ENCODE data around the gene CNTNAP3B.
"Not testable (repeated sequence)": the region's sequence is repeated elsewhere in the genome, so short reads cannot be mapped to it uniquely, and the experiment has no call there.

CNTNAP3B gene

DNA sequence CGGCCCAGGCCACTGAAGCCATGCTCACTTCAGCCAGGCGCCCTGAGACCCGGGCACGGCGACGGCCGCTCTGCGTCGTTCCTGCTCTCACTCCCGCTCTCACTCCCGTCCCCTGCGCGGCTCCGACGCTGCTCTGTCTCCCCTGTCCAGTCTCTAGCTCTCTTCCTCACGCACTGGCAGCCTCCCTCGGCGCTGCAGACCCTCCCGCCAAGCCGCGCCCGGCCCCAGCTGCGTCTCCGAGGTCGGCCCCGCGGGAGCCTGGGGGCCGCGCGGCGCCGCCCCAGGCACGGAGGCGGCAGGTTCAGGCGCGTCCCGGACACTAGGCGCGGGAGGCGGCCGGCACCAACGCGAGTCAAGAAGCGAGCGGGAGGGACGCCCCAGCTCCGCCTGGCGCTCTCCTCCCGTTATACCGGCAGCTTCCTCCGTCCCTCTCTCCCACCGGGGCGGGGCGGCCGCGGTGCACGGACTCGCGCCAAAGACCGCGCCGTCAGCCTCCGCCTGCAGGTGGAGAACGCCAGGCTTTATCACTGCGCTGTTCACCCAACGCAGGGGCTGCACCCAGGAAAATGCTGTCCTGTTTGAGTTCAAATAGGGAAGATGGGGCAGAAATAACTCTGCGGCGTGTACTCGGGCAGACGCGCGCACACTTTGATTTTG, at the start of gene CNTNAP3B:
CNTNAP3B (minus strand) TSS at position 354 of the 657 bp plus-strand sequence; CDS start at position 22, 332 bp downstream.
- DNase-seq (ENCODE audit: low spot score) = not testable (repeated sequence)

- DNase-seq (ENCODE audit: low spot score) = peak; percentile 8
These were observed 31.1 kb upstream of the CNTNAP3B start for GRCh38 chr9:42160299-42160698.

GRCh38 chr9:42127056-42127841, 2.0 kb downstream of the CNTNAP3B start:
- not testable (repeated sequence) for DNase-seq (ENCODE audit: low spot score)

DNA sequence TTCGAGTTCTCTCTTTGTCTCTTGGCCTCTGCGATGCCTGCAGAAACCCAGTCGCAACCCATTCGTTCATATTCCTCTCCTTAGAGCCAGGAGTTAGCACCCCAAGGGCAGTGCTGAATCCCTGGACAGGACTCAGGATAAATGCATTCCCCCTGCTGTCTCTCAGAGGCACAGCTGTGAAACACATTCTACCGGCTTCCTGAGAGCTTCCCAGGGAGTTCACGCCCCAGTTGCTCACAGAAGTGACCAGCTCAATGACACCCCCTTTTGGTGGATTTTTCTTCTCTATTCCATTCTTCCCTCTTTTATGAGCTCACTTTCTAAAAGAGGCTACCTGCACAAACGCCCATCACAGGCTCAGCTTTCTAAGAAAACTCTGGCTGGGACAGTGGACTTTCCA, 8.2 kb downstream of the CNTNAP3B start:
- not testable (repeated sequence) for DNase-seq (ENCODE audit: low spot score)

DNA sequence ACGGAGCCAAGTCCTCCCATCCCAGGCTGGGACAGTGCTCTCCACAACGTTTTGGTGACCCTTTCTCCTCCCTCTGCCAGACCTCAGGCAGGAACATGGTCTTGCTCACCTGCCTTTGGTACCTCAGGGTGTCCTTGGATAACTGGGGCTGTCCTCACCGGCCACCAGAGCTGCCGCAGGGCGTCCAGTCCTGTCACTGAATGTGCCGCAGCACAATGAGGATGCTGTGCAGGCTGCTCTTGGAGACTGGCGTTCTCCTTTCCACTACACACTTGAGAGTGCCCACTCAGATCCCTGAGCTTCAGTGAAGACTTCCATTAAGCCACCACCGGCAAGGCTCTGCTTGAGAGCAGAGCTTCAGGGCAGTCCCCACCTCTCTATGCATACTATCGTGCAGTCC, 33.3 kb downstream of the CNTNAP3B start:
- DNase-seq (ENCODE audit: low spot score) = not testable (repeated sequence)

- not testable (repeated sequence) for DNase-seq (ENCODE audit: low spot score)
These were observed 44.7 kb downstream of the CNTNAP3B start for GRCh38 chr9:42084559-42084952.

- DNase-seq (ENCODE audit: low spot score) = not testable (repeated sequence)
These were observed 45.2 kb downstream of the CNTNAP3B start for GRCh38 chr9:42083877-42084558.

DNA sequence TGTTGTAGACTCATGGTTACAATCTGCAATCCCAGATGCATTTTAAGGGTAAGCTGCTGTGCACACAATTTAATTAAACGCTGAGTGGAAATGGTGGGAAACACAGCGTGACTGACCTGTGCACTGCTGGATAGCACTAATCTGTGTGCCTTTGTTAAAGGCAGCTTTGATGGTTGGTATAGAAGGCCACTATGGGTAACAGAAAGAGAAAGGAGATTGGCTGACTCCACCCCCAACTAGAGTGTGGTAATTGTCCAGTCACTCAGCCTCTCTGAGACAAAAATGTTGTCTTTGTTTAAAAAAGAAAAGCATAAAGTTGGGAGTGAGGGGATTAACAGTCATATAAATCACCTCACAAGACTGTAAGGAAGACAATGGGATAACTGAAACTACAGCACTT, 48.9 kb downstream of the CNTNAP3B start:
- not testable (repeated sequence) for DNase-seq (ENCODE audit: low spot score)

DNA sequence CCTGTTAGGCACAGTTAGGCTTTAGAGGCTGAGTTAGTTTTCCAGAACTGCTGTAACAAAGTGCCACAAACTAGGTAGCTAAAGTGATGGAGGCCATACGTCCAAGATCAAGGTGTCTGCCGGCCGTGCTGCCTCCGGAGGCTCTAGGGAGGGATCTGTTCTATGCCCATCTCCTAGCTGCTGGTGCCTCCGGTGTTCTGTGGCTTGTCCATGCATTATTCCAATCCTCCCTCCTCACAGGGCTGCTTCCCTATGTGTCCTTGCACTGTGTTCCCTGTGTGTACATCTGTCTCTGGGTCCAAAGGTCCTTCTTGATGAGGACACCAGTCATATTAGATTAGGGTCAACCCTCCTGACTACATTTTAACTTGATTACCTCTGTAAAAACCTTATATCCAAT, 54.4 kb downstream of the CNTNAP3B start:
- not testable (repeated sequence) for DNase-seq (ENCODE audit: low spot score)

- not testable (repeated sequence) for DNase-seq (ENCODE audit: low spot score)
These were observed 58.2 kb downstream of the CNTNAP3B start for GRCh38 chr9:42071026-42071425.

DNA sequence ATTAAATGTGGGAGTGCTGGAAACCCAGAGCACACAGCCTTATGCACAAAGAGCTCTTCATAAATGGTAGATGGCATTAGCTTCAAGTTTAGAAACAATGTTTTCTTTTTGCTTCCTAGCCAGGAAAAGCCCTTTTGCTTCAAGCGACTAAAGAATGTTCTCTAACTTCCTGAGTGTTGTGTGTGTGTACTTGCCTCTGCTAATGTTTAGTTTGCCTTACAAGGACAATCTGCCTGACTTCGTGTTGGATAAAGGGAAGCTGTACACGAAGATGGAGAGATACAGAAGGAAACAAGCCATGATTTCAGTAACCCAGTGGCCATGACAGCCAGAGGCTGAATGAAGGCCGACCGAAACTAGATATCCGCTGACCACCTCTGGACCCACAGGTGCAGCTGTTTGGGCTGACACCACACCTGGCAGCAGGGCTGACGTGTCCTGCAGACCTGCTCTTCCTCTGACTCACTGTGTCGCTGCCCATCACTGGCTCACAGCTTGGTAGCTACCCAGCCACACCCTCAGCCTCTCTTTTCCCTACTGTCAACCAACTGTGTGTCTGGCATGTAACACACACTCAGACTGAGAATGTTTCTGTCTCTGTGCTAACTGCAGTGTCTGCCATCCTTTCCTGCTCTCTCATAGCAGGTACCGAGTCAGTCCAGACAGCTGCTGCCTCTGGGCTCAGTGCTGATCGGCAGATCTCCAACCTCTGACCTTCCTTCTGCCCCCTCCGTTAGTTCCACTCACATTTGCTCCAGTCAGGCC, 59.0 kb downstream of the CNTNAP3B start:
- not testable (repeated sequence) for DNase-seq (ENCODE audit: low spot score)

GRCh38 chr9:42053874-42054273, 75.4 kb downstream of the CNTNAP3B start:
- DNase-seq (ENCODE audit: low spot score) = not testable (repeated sequence)

- DNase-seq (ENCODE audit: low spot score) = not testable (repeated sequence)
These were observed 78.5 kb downstream of the CNTNAP3B start for GRCh38 chr9:42050701-42051100.

- DNase-seq (ENCODE audit: low spot score) = not testable (repeated sequence)
These were observed 84.7 kb downstream of the CNTNAP3B start for GRCh38 chr9:42044422-42045010.

DNA sequence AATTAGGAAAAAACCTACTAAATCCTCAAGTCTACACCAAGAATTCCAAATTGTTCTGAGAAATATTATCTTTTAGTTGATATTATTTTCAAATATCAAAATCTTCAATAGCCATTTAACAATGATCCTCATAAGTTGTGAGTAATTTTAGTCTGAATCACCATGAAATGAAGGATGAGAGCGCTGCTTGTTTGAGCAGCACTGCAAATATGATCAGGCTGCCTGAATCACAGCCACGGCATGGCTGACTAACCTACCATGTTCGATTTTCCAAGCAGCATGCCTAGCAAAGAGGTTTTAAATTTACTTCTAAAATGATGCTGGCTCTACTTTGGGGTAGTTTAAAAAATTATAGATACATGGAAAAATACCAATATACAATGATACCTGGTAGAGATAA, 95.7 kb downstream of the CNTNAP3B start:
- not testable (repeated sequence) for DNase-seq (ENCODE audit: low spot score)

DNA sequence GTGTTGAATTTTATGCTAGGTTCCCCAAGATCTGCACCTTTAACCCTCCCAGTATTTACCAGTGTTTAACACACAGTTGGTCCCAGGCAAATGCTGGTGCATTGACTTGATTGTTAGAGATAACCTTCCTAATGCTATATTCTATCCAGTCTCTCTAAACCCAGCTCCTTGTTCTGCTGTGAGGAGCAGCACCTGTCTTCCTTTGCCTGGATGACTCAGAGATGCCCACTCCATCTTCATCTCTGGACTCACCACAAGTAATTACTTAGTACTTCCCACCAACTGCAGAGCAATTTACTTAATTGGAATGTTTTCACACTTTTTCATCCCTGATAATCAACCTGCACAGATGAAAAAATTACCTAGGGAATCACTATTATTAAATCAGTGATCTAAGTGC, 108.6 kb downstream of the CNTNAP3B start:
- DNase-seq (ENCODE audit: low spot score) = not testable (repeated sequence)

DNA sequence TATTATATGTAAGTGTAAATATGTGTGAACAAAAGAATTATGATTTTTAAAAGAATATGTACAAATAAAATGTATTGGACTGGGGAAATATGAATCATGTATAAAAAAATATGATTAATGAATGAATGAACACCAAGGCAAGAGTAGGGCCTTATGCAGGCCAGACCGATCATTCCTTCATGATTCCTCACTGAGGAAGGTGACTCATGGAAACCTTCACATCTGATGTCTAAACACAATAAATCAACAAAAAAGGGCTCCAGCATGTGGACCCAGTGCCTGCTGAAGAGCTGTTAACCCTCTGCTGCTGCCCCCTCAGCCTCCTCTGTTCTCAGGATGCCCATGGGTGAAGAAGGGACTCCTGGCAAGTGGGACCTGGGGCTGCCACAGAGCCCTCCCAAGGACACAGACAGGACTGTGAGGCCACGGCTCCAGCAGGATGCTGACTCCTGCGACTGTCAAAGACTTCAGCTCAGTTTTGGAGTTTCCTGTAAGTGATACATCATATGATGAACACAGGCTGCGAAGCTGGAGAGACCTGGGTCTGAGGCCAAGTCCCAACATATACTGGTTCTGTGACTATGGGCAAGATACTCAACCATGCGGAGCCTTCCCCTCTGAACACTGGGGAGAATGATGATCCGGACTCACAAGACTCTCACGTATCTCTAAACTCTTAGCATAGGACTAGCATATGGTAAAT, 110.9 kb downstream of the CNTNAP3B start:
- DNase-seq (ENCODE audit: low spot score) = not testable (repeated sequence)

- DNase-seq (ENCODE audit: low spot score) = not testable (repeated sequence)
These were observed 114.9 kb downstream of the CNTNAP3B start for GRCh38 chr9:42014317-42014716.

DNA sequence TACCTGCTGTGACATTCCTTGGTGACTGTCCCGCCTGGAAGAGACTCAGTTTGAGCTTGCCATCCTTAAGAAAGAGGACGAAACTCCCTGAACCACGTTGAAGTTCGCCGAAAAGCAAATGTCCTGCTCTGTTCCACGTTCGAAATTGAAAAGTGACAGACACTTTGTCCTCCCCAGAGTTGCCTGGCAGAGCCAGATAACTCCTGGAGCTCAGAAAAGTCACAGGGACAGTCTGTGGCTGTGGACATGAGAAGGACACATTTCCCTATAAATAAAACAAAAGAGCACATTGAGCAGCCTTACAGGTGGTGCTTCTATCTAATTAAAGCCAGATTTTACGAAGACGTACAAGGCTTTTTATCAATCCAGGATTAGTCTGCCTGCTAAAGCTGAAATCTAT, 137.6 kb downstream of the CNTNAP3B start:
- not testable (repeated sequence) for DNase-seq (ENCODE audit: low spot score)

DNA sequence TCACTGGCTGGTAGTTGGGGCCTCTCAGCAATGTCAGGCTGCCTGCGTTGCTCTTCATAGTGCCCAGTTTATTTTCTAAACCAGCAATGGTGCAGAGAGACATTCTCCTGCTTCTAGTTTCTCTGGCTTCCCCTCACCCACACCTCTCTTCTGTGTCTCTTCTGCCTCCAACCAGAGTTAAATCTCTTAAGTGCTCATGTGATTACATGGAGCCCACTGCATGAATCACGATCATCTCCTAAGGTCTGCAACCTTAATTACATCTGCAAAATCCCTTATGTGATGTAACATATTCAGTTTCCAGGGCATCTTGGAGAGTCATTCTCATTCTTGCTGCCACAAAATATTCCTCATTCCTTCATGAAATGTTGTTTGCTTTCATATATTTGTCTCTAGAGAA, 149.0 kb downstream of the CNTNAP3B start:
- not testable (repeated sequence) for DNase-seq (ENCODE audit: low spot score)
